GM12878 (cell line): ENCODE data around the gene ARHGAP15. TPM values are rescaled to one million over a fixed set of nuclear protein-coding genes. Genes with fewer than 3 reads are reported as not detected.

Source experiments
- ATAC-seq: fragments of 200-7000 bp; cut with Tn5 transposase; 3 replicates; pipeline ENCODE4 v1.9.1; 2020; ENCODE audit warnings: mild to moderate bottlenecking, moderate library complexity
- BruUV-seq: library from RNA; stranded (reverse); fragments of 400-500 nt; replicated peaks from 2 replicates; lab custom pipeline; 2021; lab: Mats Ljungman, UMichigan
- CTCF ChIA-PET: fragments of 300-600 bp; sonication (Branson Sonifier 250); formaldehyde crosslinking; extraction: SDS; loops from one replicate; lab custom pipeline; 2021; ENCODE audit warnings: inconsistent platforms; lab: Yijun Ruan, JAX
- POLR2A ChIA-PET: fragments of 350-600 bp; formaldehyde crosslinking; extraction: SDS; loops from one replicate; lab custom pipeline; 2021; ENCODE audit warnings: inconsistent platforms; lab: Charles Lee
- RAD21 ChIA-PET: fragments of 300-600 bp; sonication (Branson Sonifier 250); formaldehyde crosslinking; loops from one replicate; lab custom pipeline; 2023; ENCODE audit warnings: antibody characterized with exemption; ENCODE audit not compliant: unreplicated experiment; lab: Charles Lee
- SMC1A ChIA-PET: fragments of 300-600 bp; sonication (Branson Sonifier 250); formaldehyde crosslinking; loops from one replicate; lab custom pipeline; 2023; ENCODE audit not compliant: unreplicated experiment, uncharacterized antibody; lab: Charles Lee
- DNase-seq: peaks from one replicate; pipeline ENCODE4 v3.0.0-alpha.2; 2011; ENCODE audit warnings: low read depth, low spot score
- FAIRE-seq: peaks from 3 replicates; lab custom pipeline; 2011; peaks lifted over from hg19 to GRCh38; lab: Jason Lieb, UNC
- H2AFZ ChIP-seq: 2 replicates; pipeline ENCODE4 v1.6.0; 2011; ENCODE audit warnings: low read depth, low read length, control low read depth; ENCODE audit not compliant: control insufficient read depth
- H3K27ac ChIP-seq: 2 replicates; pipeline ENCODE4 v1.5.1; 2011; ENCODE audit warnings: control low read depth; ENCODE audit not compliant: control insufficient read depth, insufficient read depth
- H3K27me3 ChIP-seq, 2 experiments: replicated peaks in 1 of 2; 2 replicates each; pipeline versions ENCODE4 v1.6.0 to v1.6.1; 2011; ENCODE audit warnings: low read length in 1 of 2; ENCODE audit not compliant: control insufficient read depth in 2 of 2, insufficient read depth in 2 of 2
- H3K36me3 ChIP-seq, 2 experiments: 2 replicates each; pipeline ENCODE4 v1.5.1; 2011; ENCODE audit warnings: low read length in 1 of 2; ENCODE audit not compliant: control insufficient read depth in 2 of 2, insufficient read depth in 2 of 2
- H3K4me1 ChIP-seq: 2 replicates; pipeline ENCODE4 v1.6.1; 2011; ENCODE audit warnings: mild to moderate bottlenecking, low read length, moderate library complexity, mixed read lengths; ENCODE audit not compliant: control insufficient read depth, insufficient read depth
- H3K4me2 ChIP-seq: 2 replicates; pipeline ENCODE4 v1.6.0; 2011; ENCODE audit warnings: control low read depth; ENCODE audit not compliant: control insufficient read depth, insufficient read depth
- H3K4me3 ChIP-seq: fragments of 200-600 bp; sonication (generic); 2 replicates; pipeline ENCODE4 v1.5.1; 2016
- H3K79me2 ChIP-seq: 2 replicates; pipeline ENCODE4 v1.6.0; 2011; ENCODE audit warnings: low read length; ENCODE audit not compliant: control insufficient read depth, insufficient read depth
- H3K9ac ChIP-seq: 2 replicates; pipeline ENCODE4 v1.8.0; 2011; ENCODE audit warnings: low read length, control low read depth, mixed read lengths; ENCODE audit not compliant: control insufficient read depth, insufficient read depth
- H3K9me3 ChIP-seq: replicated peaks from 3 replicates; pipeline ENCODE4 v1.5.1; 2011; ENCODE audit warnings: mild to moderate bottlenecking, low read length; ENCODE audit not compliant: control insufficient read depth, insufficient read depth
- H4K20me1 ChIP-seq: 2 replicates; pipeline ENCODE4 v1.6.0; 2011; ENCODE audit not compliant: control insufficient read depth, insufficient read depth
- BHLHE40 ChIP-seq, 2 experiments: fragments of 450-650 bp in 1 of 2; IDR thresholded peaks; 2 replicates each; pipeline ENCODE4 v1.6.1; 2011 to 2017; ENCODE audit warnings: low read depth in 2 of 2, borderline replicate concordance in 1 of 2, improper control_type of control experiment in 1 of 2, low read length in 1 of 2, mild to moderate bottlenecking in 1 of 2
- CBX3 ChIP-seq: fragments of 200-600 bp; sonication (generic); IDR thresholded peaks from 2 replicates; pipeline ENCODE4 v1.6.1; 2016; ENCODE audit warnings: low read depth, borderline replicate concordance
- CBX5 ChIP-seq: sonication (generic); IDR thresholded peaks from 2 replicates; pipeline ENCODE4 v1.6.1; 2016; ENCODE audit warnings: low read depth, moderate library complexity, mild to moderate bottlenecking, inconsistent platforms
- EED ChIP-seq: sonication (generic); IDR thresholded peaks from 2 replicates; pipeline ENCODE4 v1.6.1; 2016; ENCODE audit warnings: antibody characterized with exemption, low read depth
- EZH2 ChIP-seq: IDR thresholded peaks from 2 replicates; pipeline ENCODE4 v1.6.1; 2012; ENCODE audit warnings: low read depth, mild to moderate bottlenecking, control low read depth, inconsistent platforms, low read length, borderline replicate concordance; ENCODE audit not compliant: control insufficient read depth
- FOXK2 ChIP-seq: fragments of 450-650 bp; IDR thresholded peaks from 2 replicates; pipeline ENCODE4 v1.6.1; 2017; ENCODE audit warnings: mild to moderate bottlenecking, moderate library complexity
- HCFC1 ChIP-seq: fragments of 150-350 bp; IDR thresholded peaks from 2 replicates; pipeline ENCODE4 v1.6.1; 2014; ENCODE audit warnings: low read length
- IKZF2 ChIP-seq, 2 experiments: fragments of 450-650 bp; IDR thresholded peaks; 2 replicates each; pipeline ENCODE4 v1.6.1; 2017; ENCODE audit warnings: mild to moderate bottlenecking in 2 of 2, moderate library complexity in 2 of 2
- KDM1A ChIP-seq: fragments of 200-600 bp; sonication (generic); IDR thresholded peaks from 2 replicates; pipeline ENCODE4 v1.6.1; 2016; ENCODE audit warnings: borderline replicate concordance
- KLF5 ChIP-seq: fragments of 450-650 bp; IDR thresholded peaks from 2 replicates; pipeline ENCODE4 v1.6.1; 2014; ENCODE audit warnings: mild to moderate bottlenecking; ENCODE audit not compliant: partially characterized antibody
- MEF2A ChIP-seq: IDR thresholded peaks from 2 replicates; pipeline ENCODE4 v1.6.1; 2011; ENCODE audit warnings: low read depth, mild to moderate bottlenecking, low read length, moderate library complexity; ENCODE audit not compliant: insufficient read depth
- NR2C2 ChIP-seq: IDR thresholded peaks from 2 replicates; pipeline ENCODE4 v1.6.1; 2011; ENCODE audit warnings: borderline replicate concordance, low read depth; ENCODE audit not compliant: control insufficient read depth, insufficient read length
- SIN3A ChIP-seq: IDR thresholded peaks from 2 replicates; pipeline ENCODE4 v1.6.1; 2012; ENCODE audit warnings: low read depth, low read length, improper control_type of control experiment
- SMC3 ChIP-seq: IDR thresholded peaks from 2 replicates; pipeline ENCODE4 v1.6.1; 2011; ENCODE audit warnings: low read length, improper control_type of control experiment, borderline replicate concordance
- SREBF2 ChIP-seq: IDR thresholded peaks from 2 replicates; pipeline ENCODE4 v1.6.1; 2012; ENCODE audit warnings: mild to moderate bottlenecking, low read length
- ZNF217 ChIP-seq: fragments of 450-650 bp; IDR thresholded peaks from 2 replicates; pipeline ENCODE4 v1.6.1; 2017; ENCODE audit warnings: antibody characterized with exemption, mild to moderate bottlenecking
- whole genome bisulfite sequencing: methylation state at CpG from one replicate; pipeline ENCODE4 v1.1.6; 2016; ENCODE audit warnings: low lambda C conversion rate; ENCODE audit not compliant: insufficient replicate concordance, insufficient coverage; ENCODE audit errors: missing lambda C conversion rate; 5-methylcytosine and 5-hydroxymethylcytosine counted together
- in situ Hi-C: fragments of 300-500 bp; cut with MboI; formaldehyde crosslinking; loops from 9 replicates; pipeline ENCODE4 v1.14.3; 2018; ENCODE audit warnings: mixed read lengths
- intact Hi-C: fragments of 100-400 bp; cut with micrococcal nuclease; formaldehyde crosslinking; loops from one replicate; pipeline ENCODE4 v1.14.2; 2022; ENCODE audit not compliant: unreplicated experiment
- polyA plus RNA-seq, 11 experiments: library from polyadenylated mRNA; depleted of rRNA in 4 of 11; unstranded in 6 of 11; stranded (reverse) in 5 of 11; fragments of >200 nt; fragmentation: Nextera tagmentation in 4 of 11; fragmentation: Illumina TruSeq in 1 of 11; extraction: Ambion mirVana in 4 of 11; extraction: Trizol in 1 of 11; gene quantifications; 1 replicate in 1 of 11; 2 replicates in 10 of 11; pipeline versions ENCODE4 v1.2.1 to v1.2.3, GENCODE V29; 2011 to 2016; ENCODE audit warnings: inconsistent platforms in 2 of 11, missing spikeins in 2 of 11, low read depth in 1 of 11
- total RNA-seq, 4 experiments: library from RNA; depleted of rRNA in 3 of 4; stranded (reverse); fragments of >200 nt in 3 of 4; fragmentation: Illumina TruSeq in 1 of 4; extraction: Trizol in 1 of 4; gene quantifications; 2 replicates each; pipeline versions ENCODE4 v1.2.1 to v1.2.3, GENCODE V29; 2013 to 2021

ARHGAP15 gene
- total and polyA plus RNA-seq, 10 of the 15 experiments (the other 5 are each of a cell fraction or from before 2014, with no cell fraction given): 38.0 to 92.6 (median 66.7) TPM

GRCh38 chr2:143471550-143471949 lies 342.3 kb downstream of the ARHGAP15 start (continued):
- TF ChIP-seq BHLHE40 (IDR thresholded peaks at IDR 0.05; ENCODE audit: borderline replicate concordance in 1 of 2, low read depth in 2 of 2, low read length in 1 of 2) (no peak), KDM1A (no peak), HCFC1 (no peak)

- POLR2A ChIA-PET: no interaction called here
- CTCF ChIA-PET: no interaction called here
- no peak for ATAC-seq
- TF ChIP-seq EZH2 (no peak), IKZF2 (IDR thresholded peaks at IDR 0.05) (no peak), FOXK2 (no peak), NR2C2 (no peak), SMC3 (no peak), CBX5 (no peak), MEF2A (no peak), ZNF217 (no peak), SREBF2 (no peak), EED (no peak), KLF5 (no peak), CBX3 (no peak), SIN3A (no peak)
- TF ChIP-seq, all 136 proteins: peak for 0
- ChIA-PET SMC1A (interaction anchor here (1.6 kb wide), 1 partner anchor 22 kb away, joined by 5 read pairs; no protein-coding TSS in a partner anchor), RAD21 (no interaction called here)
- H4K20me1 ChIP-seq: no peaks in the 10 kb centered on the region
- no peak overlapping the region for H3K27ac ChIP-seq
- in situ Hi-C loops: no loop called here
- H3K9me3 ChIP-seq: no peaks in the 10 kb centered on the region
- H3K27me3 ChIP-seq: no peaks in the 10 kb centered on the region
- H3K36me3 ChIP-seq: no peaks in the 10 kb centered on the region
- DNase-seq (no peak), FAIRE-seq (no peak)
- no peak overlapping the region for H3K4me3 ChIP-seq
- no peak overlapping the region for H3K4me2 ChIP-seq
- H2AFZ ChIP-seq: no peak overlapping the region
- no peak overlapping the region for H3K9ac ChIP-seq
- peaks cover 14% of the 10 kb centered on the region for H3K4me1 ChIP-seq
- BruUV-seq: no TSS peak
- intact Hi-C loops: no loop called here
- H3K79me2 ChIP-seq: no peaks in the 10 kb centered on the region
- 96% methylated on average over 3 of the region's 3 CpGs for WGBS
Measured at GRCh38 chr2:143473216-143473615, 344.0 kb downstream of the ARHGAP15 start.
